H1 (cell line): ENCODE results near the gene TNNI3. TPM values are rescaled to one million over a fixed set of nuclear protein-coding genes. Genes with fewer than 3 reads are reported as not detected.
"Not testable (repeated sequence)": the region's sequence is repeated elsewhere in the genome, so short reads cannot be mapped to it uniquely, and the experiment has no call there.

Source experiments
- CTCF ChIA-PET: fragments of 300-600 bp; sonication (Branson Sonifier 250); formaldehyde crosslinking; loops from one replicate; lab custom pipeline; 2021; ENCODE audit not compliant: partially characterized antibody; lab: Charles Lee
- POLR2A ChIA-PET: fragments of 300-600 bp; sonication (Branson Sonifier 250); formaldehyde crosslinking; loops from one replicate; lab custom pipeline; 2021; ENCODE audit warnings: inconsistent platforms; ENCODE audit not compliant: partially characterized antibody; lab: Charles Lee
- DNase-seq, 2 experiments: peaks; one replicate each; pipeline versions ENCODE4 v3.0.0 to v3.0.0-alpha.2; 2010 to 2022; ENCODE audit warnings: low spot score in 2 of 2, low read depth in 1 of 2, mixed read lengths in 1 of 2
- FAIRE-seq: peaks from 2 replicates; lab custom pipeline; 2011; peaks lifted over from hg19 to GRCh38; lab: Jason Lieb, UNC
- H2AFZ ChIP-seq: 2 replicates; pipeline ENCODE4 v1.8.1; 2012; ENCODE audit warnings: low read length, inconsistent platforms
- H2AK5ac ChIP-seq: 2 replicates; pipeline ENCODE4 v1.6.1; 2013; ENCODE audit warnings: low read depth, low read length
- H2BK120ac ChIP-seq: replicated peaks from 2 replicates; pipeline ENCODE3; 2013; ENCODE audit warnings: low read depth, low read length, inconsistent platforms
- H2BK12ac ChIP-seq: 2 replicates; pipeline ENCODE4 v1.6.1; 2013; ENCODE audit warnings: low read depth, low read length
- H2BK15ac ChIP-seq: 2 replicates; pipeline ENCODE4 v1.6.1; 2013; ENCODE audit warnings: low read length
- H2BK20ac ChIP-seq: 2 replicates; pipeline ENCODE4 v1.6.1; 2013; ENCODE audit warnings: low read length
- H2BK5ac ChIP-seq: 2 replicates; pipeline ENCODE4 v1.6.1; 2013; ENCODE audit warnings: low read depth, low read length
- H3K14ac ChIP-seq: 2 replicates; pipeline ENCODE4 v1.6.1; 2013; ENCODE audit warnings: inconsistent platforms; ENCODE audit not compliant: insufficient read length
- H3K18ac ChIP-seq: 2 replicates; pipeline ENCODE4 v1.6.1; 2013; ENCODE audit warnings: low read length; ENCODE audit errors: extremely low read depth
- H3K23ac ChIP-seq: 2 replicates; pipeline ENCODE4 v1.6.1; 2013; ENCODE audit warnings: inconsistent platforms; ENCODE audit not compliant: insufficient read length
- H3K23me2 ChIP-seq: 2 replicates; pipeline ENCODE4 v1.6.1; 2013; ENCODE audit warnings: low read depth, low read length
- H3K27ac ChIP-seq: 2 replicates; pipeline ENCODE4 v1.6.1; 2011; ENCODE audit warnings: low read depth, low read length, inconsistent platforms
- H3K27me3 ChIP-seq, 4 experiments: replicated peaks in 1 of 4; 1 replicate in 1 of 4; 2 replicates in 3 of 4; pipeline versions ENCODE4 v1.6.1 to v1.8.1; 2011 to 2013; ENCODE audit warnings: low read length in 3 of 4, mild to moderate bottlenecking in 3 of 4, inconsistent platforms in 2 of 4, mixed read lengths in 2 of 4, moderate library complexity in 1 of 4; ENCODE audit not compliant: control insufficient read depth in 3 of 4, insufficient read depth in 3 of 4; ENCODE audit errors: extremely low read depth in 1 of 4
- H3K36me3 ChIP-seq, 4 experiments: 2 replicates each; pipeline versions ENCODE4 v1.6.1 to v1.8.1; 2011 to 2013; ENCODE audit warnings: mild to moderate bottlenecking in 4 of 4, low read length in 3 of 4, moderate library complexity in 2 of 4, control low read depth in 1 of 4, inconsistent platforms in 1 of 4; ENCODE audit not compliant: insufficient read depth in 4 of 4, control insufficient read depth in 2 of 4
- H3K4ac ChIP-seq: replicated peaks from 2 replicates; pipeline ENCODE3; 2013; ENCODE audit warnings: low read length, low read depth, mixed read lengths, inconsistent platforms; ENCODE audit not compliant: insufficient read length
- H3K4me1 ChIP-seq, 4 experiments: replicated peaks in 1 of 4; 1 replicate in 1 of 4; 2 replicates in 3 of 4; pipeline versions ENCODE4 v1.6.1 to v1.8.1; 2011 to 2013; ENCODE audit warnings: low read length in 3 of 4, inconsistent platforms in 2 of 4, mixed read lengths in 1 of 4; ENCODE audit not compliant: insufficient read depth in 4 of 4, control insufficient read depth in 3 of 4
- H3K4me2 ChIP-seq, 2 experiments: 2 replicates each; pipeline versions ENCODE4 v1.6.1 to v1.8.1; 2011 to 2013; ENCODE audit warnings: low read depth in 2 of 2, low read length in 2 of 2, control low read depth in 1 of 2, inconsistent platforms in 1 of 2, mild to moderate bottlenecking in 1 of 2; ENCODE audit not compliant: insufficient read depth in 1 of 2
- H3K4me3 ChIP-seq, 4 experiments: fragments of 200-600, 300-600 bp in 1 of 4; sonication (generic), shearing (Covaris generic), sonication (Bioruptor Twin) in 1 of 4; 2 replicates each; pipeline versions ENCODE4 v1.5.1 to v1.8.1; 2011 to 2016; ENCODE audit warnings: low read length in 4 of 4, low read depth in 3 of 4, control low read depth in 2 of 4, inconsistent platforms in 2 of 4, mild to moderate bottlenecking in 2 of 4, mixed read lengths in 1 of 4, moderate library complexity in 1 of 4; ENCODE audit not compliant: insufficient read depth in 2 of 4; ENCODE audit errors: extremely low read depth in 1 of 4
- H3K56ac ChIP-seq: replicated peaks from 2 replicates; pipeline ENCODE3; 2013; ENCODE audit warnings: low read depth, mild to moderate bottlenecking, mixed read lengths, low read length, inconsistent platforms; ENCODE audit not compliant: insufficient read length
- H3K79me1 ChIP-seq: 2 replicates; pipeline ENCODE4 v1.6.1; 2013; ENCODE audit warnings: low read depth, low read length, control low read depth
- H3K79me2 ChIP-seq, 2 experiments: 2 replicates each; pipeline versions ENCODE4 v1.6.1 to v1.8.1; 2012 to 2013; ENCODE audit warnings: low read length in 2 of 2, mild to moderate bottlenecking in 2 of 2, inconsistent platforms in 1 of 2; ENCODE audit not compliant: insufficient read depth in 2 of 2, control insufficient read depth in 1 of 2
- H3K9ac ChIP-seq, 4 experiments: replicated peaks in 1 of 4; 1 replicate in 1 of 4; 2 replicates in 3 of 4; pipeline versions ENCODE4 v1.6.1 to v1.8.1; 2011 to 2013; ENCODE audit warnings: low read depth in 3 of 4, low read length in 3 of 4, control low read depth in 2 of 4, mild to moderate bottlenecking in 2 of 4, moderate library complexity in 2 of 4, inconsistent platforms in 1 of 4; ENCODE audit errors: extremely low read depth in 1 of 4
- H3K9me3 ChIP-seq, 2 experiments: 2 replicates each; pipeline versions ENCODE4 v1.6.1 to v1.8.1; 2012 to 2013; ENCODE audit warnings: mild to moderate bottlenecking in 2 of 2, moderate library complexity in 2 of 2, control low read depth in 1 of 2, inconsistent platforms in 1 of 2, low read depth in 1 of 2, low read length in 1 of 2, mixed read lengths in 1 of 2; ENCODE audit not compliant: insufficient read depth in 2 of 2
- H4K20me1 ChIP-seq, 2 experiments: replicated peaks in 1 of 2; 2 replicates each; pipeline versions ENCODE3 to v1.8.1; 2011 to 2013; ENCODE audit warnings: inconsistent platforms in 2 of 2, low read length in 2 of 2, mild to moderate bottlenecking in 1 of 2; ENCODE audit not compliant: insufficient read depth in 2 of 2, control insufficient read depth in 1 of 2
- H4K5ac ChIP-seq: 2 replicates; pipeline ENCODE4 v1.6.1; 2013; ENCODE audit warnings: low read length, low read depth, mixed read lengths, inconsistent platforms; ENCODE audit not compliant: insufficient read length
- H4K8ac ChIP-seq: 2 replicates; pipeline ENCODE4 v1.8.0; 2013; ENCODE audit warnings: mild to moderate bottlenecking, moderate library complexity, low read length, inconsistent platforms; ENCODE audit not compliant: insufficient read depth; ENCODE audit errors: extremely low read depth
- H4K91ac ChIP-seq: replicated peaks from 2 replicates; pipeline ENCODE3; 2013; ENCODE audit warnings: low read length, mixed read lengths, inconsistent platforms; ENCODE audit not compliant: insufficient read length
- WGBS, 2 experiments: shearing (Covaris generic) in 1 of 2; methylation state at CpG; one replicate each; pipeline versions ENCODE4 v1.1.6 to v1.1.7; 2013 to 2015; ENCODE audit warnings: low lambda C conversion rate in 2 of 2, mixed read lengths in 2 of 2, inconsistent platforms in 1 of 2, low coverage in 1 of 2, missing lambda C conversion rate in 1 of 2; ENCODE audit not compliant: insufficient replicate concordance in 2 of 2, insufficient coverage in 1 of 2, insufficient read length in 1 of 2; ENCODE audit errors: extremely low coverage in 1 of 2, missing lambda C conversion rate in 1 of 2; 5-methylcytosine and 5-hydroxymethylcytosine counted together
- polyA plus RNA-seq, 7 experiments: library from polyadenylated mRNA; depleted of rRNA in 3 of 7; stranded (reverse) in 5 of 7; unstranded in 2 of 7; fragments of >200 nt in 5 of 7; fragments of 200-250 nt in 2 of 7; gene quantifications; 1 replicate in 5 of 7; 2 replicates in 1 of 7; 4 replicates in 1 of 7; pipeline versions ENCODE4 v1.2.1 to v1.2.3, GENCODE V29; 2011 to 2013; ENCODE audit warnings: missing spikeins in 2 of 7, mixed read lengths in 2 of 7
- total RNA-seq: library from RNA; stranded (reverse); fragmentation: NEBNext Ultra II Directional; extraction: Animal tissue kit (Norgen Biotek cat#: 25700); gene quantifications from 2 replicates; pipeline ENCODE4 v1.2.1, GENCODE V29; 2021

Gene TNNI3
- total and polyA plus RNA-seq, 2 of the 8 experiments (the other 6 are each of a cell fraction or from before 2014, with no cell fraction given): 16.9 to 56.0 TPM

- FAIRE-seq, H3K79me2 ChIP-seq, H4K5ac ChIP-seq, H3K14ac ChIP-seq, H2BK5ac ChIP-seq, H4K20me1 ChIP-seq, H3K4ac ChIP-seq, H2AK5ac ChIP-seq, H4K8ac ChIP-seq, H3K23ac ChIP-seq, POLR2A ChIA-PET, H4K91ac ChIP-seq, H2BK120ac ChIP-seq, DNase-seq, H2BK12ac ChIP-seq, H3K36me3 ChIP-seq, H3K79me1 ChIP-seq, H3K9me3 ChIP-seq, H2BK20ac ChIP-seq, H3K56ac ChIP-seq, H3K18ac ChIP-seq, H2BK15ac ChIP-seq, H3K27ac ChIP-seq, H3K9ac ChIP-seq: not testable (repeated sequence)
- 70% methylated on average over 4 of the region's 9 CpGs; no CpG with 5 or more reads in 1 of the 2 experiments for WGBS, 2 experiments
- peaks cover 13% of the 10 kb centered on the region; the same call in 1 of the 2 replicates for H3K23me2 ChIP-seq
- H3K4me2 ChIP-seq: peak overlapping the region; percentile 87 to 97
- H3K4me3 ChIP-seq: peak overlapping the region; percentile 60 to 77 (median 73); a peak in 3 of 8 replicates
- H3K4me1 ChIP-seq: peaks cover 6 to 21% (median 14%) of the 10 kb centered on the region in 4 experiments
- peaks cover 2 to 56% (median 28%) of the 10 kb centered on the region in 4 experiments; a peak in 6 of 7 replicates for H3K27me3 ChIP-seq
- CTCF ChIA-PET: interaction anchor here (0.6 to 1.6 kb wide), 3 partner anchors 32 to 418 kb away, joined by 3 to 4 read pairs (median 3); no protein-coding TSS in a partner anchor
- 0 out of 2 replicates have a peak overlapping the region, but pooled peaks have one; percentile 13 for H2AFZ ChIP-seq
Measured at GRCh38 chr19:55172318-55172717, 14.8 kb upstream of the TNNI3 start.
